Measurements from ENCODE around the gene MYO9B. TPM values are rescaled to one million over a fixed set of nuclear protein-coding genes. Genes with fewer than 3 reads are reported as not detected.

MYO9B gene
- total RNA-seq, 1 experiment from 2014 or later: 74.6 TPM

GRCh38 chr19:17219286-17219685, 143.7 kb downstream of the MYO9B start:
- H3K9ac ChIP-seq (ENCODE audit: low read length): no peak overlapping the region
- no peak for DNase-seq (ENCODE audit: low read depth, low spot score)
- H3K9me2 ChIP-seq (ENCODE audit: insufficient read depth): no peaks in the 10 kb centered on the region
- no peak for ATAC-seq
- H3K4me3 ChIP-seq (replicated peaks in 1 of 2; ENCODE audit: low read depth in 1 of 2, low read length in 2 of 2): no peak overlapping the region
- ChIA-PET POLR2A (no interaction called here), CTCF (no interaction called here), RAD21 (ENCODE audit: low non-redundant PET in 1 of 2, low total read pairs in 2 of 2, uncharacterized antibody in 2 of 2, unreplicated experiment in 2 of 2) (no interaction called here)
- TF ChIP-seq CEBPB (IDR thresholded peaks at IDR 0.05; ENCODE audit: low read depth) (no peak), POLR2A (IDR thresholded peaks at IDR 0.05; ENCODE audit: borderline replicate concordance, extremely low read depth, insufficient read depth, insufficient read length) (no peak), FOSL1 (IDR thresholded peaks at IDR 0.05; ENCODE audit: low read depth) (no peak), TCF7L2 (IDR thresholded peaks at IDR 0.05; ENCODE audit: borderline replicate concordance, extremely low read depth, insufficient read depth, insufficient read length) (no peak), ZNF274 (IDR thresholded peaks at IDR 0.05; ENCODE audit: low read depth, low read length) (no peak), EZH2 (IDR thresholded peaks at IDR 0.05) (no peak), RAD21 (IDR thresholded peaks at IDR 0.05; ENCODE audit: low read depth) (no peak), JUND (IDR thresholded peaks at IDR 0.05) (no peak), ELF1 (IDR thresholded peaks at IDR 0.05; ENCODE audit: borderline replicate concordance, low read depth) (no peak), EZH2phosphoT487 (IDR thresholded peaks at IDR 0.05; ENCODE audit: borderline replicate concordance) (no peak), ZBTB33 (IDR thresholded peaks at IDR 0.05; ENCODE audit: extremely low read depth, insufficient replicate concordance, low read length) (no peak), CBX3 (IDR thresholded peaks at IDR 0.05; ENCODE audit: low read depth) (no peak), ATF3 (IDR thresholded peaks at IDR 0.05) (no peak), SP1 (IDR thresholded peaks at IDR 0.05; ENCODE audit: low read depth) (no peak)
- 0 out of 4 replicates have a peak, but pooled peaks cover 0 to 2% of the 10 kb centered on the region in 2 experiments for H3K36me3 ChIP-seq (ENCODE audit: control insufficient read depth in 1 of 2, insufficient read depth in 2 of 2, low read length in 2 of 2)
- no TSS peak for BruUV-seq (replicated peaks)
- intact Hi-C loops (cut with micrococcal nuclease): no loop called here
- H3K4me2 ChIP-seq (ENCODE audit: low read length): no peak overlapping the region
- peaks cover 7% of the 10 kb centered on the region; the same call in 1 of the 2 replicates for H3K79me2 ChIP-seq (ENCODE audit: insufficient read depth, low read length)
- no peaks in the 10 kb centered on the region for H3K27me3 ChIP-seq (ENCODE audit: insufficient read depth, low read length)
- H3K4me1 ChIP-seq (ENCODE audit: control insufficient read depth in 1 of 2, insufficient read depth in 2 of 2, low read length in 2 of 2): peaks cover 19 to 48% of the 10 kb centered on the region in 2 experiments
- no peaks in the 10 kb centered on the region for H4K20me1 ChIP-seq (ENCODE audit: insufficient read depth)
- H2AFZ ChIP-seq (ENCODE audit: low read depth, low read length, poor library complexity, severe bottlenecking): no peak overlapping the region
- H3K9me3 ChIP-seq (ENCODE audit: control insufficient read depth in 1 of 2, insufficient read depth in 1 of 2, low read depth in 1 of 2, low read length in 2 of 2): no peaks in the 10 kb centered on the region
- no peak overlapping the region; the same call in 1 of the 2 replicates for H3K27ac ChIP-seq (ENCODE audit: low read depth, low read length)

All from HCT116 (cell line).